Activated CD8-positive, alpha-beta T cell treated with anti-CD3 and anti-CD28 coated beads for 36 hours (primary cell): Measurements from ENCODE around the gene SLC26A1. TPM values are rescaled to one million over a fixed set of nuclear protein-coding genes. Genes with fewer than 3 reads are reported as not detected.
"Not testable (repeated sequence)": the region's sequence is repeated elsewhere in the genome, so short reads cannot be mapped to it uniquely, and the experiment has no call there.

Experiments
- ATAC-seq: fragments of 200-7000 bp; cut with Tn5 transposase; one replicate; pipeline ENCODE4 v1.10.0; 2021; ENCODE audit warnings: mild to moderate bottlenecking, moderate library complexity
- CTCF ChIA-PET: fragments of 350-600 bp; sonication (Branson Sonifier 250); formaldehyde crosslinking; loops from one replicate; lab custom pipeline; 2021; ENCODE audit warnings: antibody characterized with exemption; lab: Charles Lee
- POLR2A ChIA-PET: fragments of 350-600 bp; sonication (Branson Sonifier 250); formaldehyde crosslinking; loops from one replicate; lab custom pipeline; 2021; ENCODE audit warnings: antibody characterized with exemption; lab: Charles Lee
- DNase-seq: peaks from one replicate; pipeline ENCODE4 v3.0.0-alpha.2; 2020
- H3K27ac Mint-ChIP-seq: one replicate; pipeline ENCODE4 v1.8.0; 2021; ENCODE audit warnings: mild to moderate bottlenecking, mixed read lengths
- H3K27me3 Mint-ChIP-seq: one replicate; pipeline ENCODE4 v1.8.0; 2021; ENCODE audit warnings: mixed read lengths
- H3K36me3 Mint-ChIP-seq: one replicate; pipeline ENCODE4 v1.8.0; 2021; ENCODE audit warnings: low read depth, mixed read lengths
- H3K4me1 Mint-ChIP-seq: one replicate; pipeline ENCODE4 v1.8.0; 2021; ENCODE audit warnings: low read depth, mixed read lengths
- H3K4me3 Mint-ChIP-seq: one replicate; pipeline ENCODE4 v1.8.0; 2021; ENCODE audit warnings: mild to moderate bottlenecking, moderate library complexity, mixed read lengths
- H3K9me3 Mint-ChIP-seq: one replicate; pipeline ENCODE4 v1.8.0; 2021; ENCODE audit warnings: mixed read lengths
- CTCF ChIP-seq: fragments of 200-600 bp; IDR thresholded peaks from one replicate; pipeline ENCODE4 v1.8.0; 2022; ENCODE audit warnings: antibody characterized with exemption, mild to moderate bottlenecking
- intact Hi-C: fragments of 100-400 bp; cut with micrococcal nuclease; formaldehyde crosslinking; loops from one replicate; pipeline ENCODE4 v1.10.0; 2022
- total RNA-seq, 2 experiments: library from RNA; stranded (reverse); gene quantifications; one replicate each; pipeline ENCODE4 v1.2.3, GENCODE V29; 2021

Gene SLC26A1
- total RNA-seq, 2 experiments from 2014 or later = 0.27 TPM; not detected in 1

- POLR2A ChIA-PET = no interaction called here
Measured at GRCh38 chr4:982291-982690, 10.9 kb downstream of the SLC26A1 start.

GRCh38 chr4:978957-979701, 14.1 kb downstream of the SLC26A1 start:
- H3K27me3 Mint-ChIP-seq = no peaks in the 10 kb centered on the region
- ChIA-PET POLR2A (interaction anchor here (0.6 kb wide), 1 partner anchor 202 kb away, joined by 3 read pairs; no protein-coding TSS in a partner anchor), CTCF (no interaction called here)
- H3K4me3 Mint-ChIP-seq = no peak overlapping the region
- H3K9me3 Mint-ChIP-seq = no peaks in the 10 kb centered on the region
- no peaks in the 10 kb centered on the region for H3K36me3 Mint-ChIP-seq
- ATAC-seq (no peak), DNase-seq (no peak)
- H3K27ac Mint-ChIP-seq = no peak overlapping the region
- intact Hi-C loops = no loop called here
- H3K4me1 Mint-ChIP-seq = no peaks in the 10 kb centered on the region
- TF ChIP-seq CTCF = no peak

More at GRCh38 chr4:982291-982690, 10.9 kb downstream of the SLC26A1 start:
- CTCF ChIA-PET = no interaction called here
- Mint-ChIP-seq H3K27me3 (no peaks in the 10 kb centered on the region), H3K4me3 (no peak overlapping the region), H3K4me1 (peaks cover 13% of the 10 kb centered on the region), H3K36me3 (no peaks in the 10 kb centered on the region), H3K27ac (no peak overlapping the region), H3K9me3 (no peaks in the 10 kb centered on the region)
- DNase-seq (no peak), ATAC-seq (no peak)
- intact Hi-C loops = no loop called here
- TF ChIP-seq CTCF = no peak

GRCh38 chr4:976016-976415, 17.2 kb downstream of the SLC26A1 start:
- DNase-seq, CTCF ChIA-PET, intact Hi-C loops, H3K9me3 Mint-ChIP-seq, H3K27me3 Mint-ChIP-seq, H3K36me3 Mint-ChIP-seq, H3K4me1 Mint-ChIP-seq, POLR2A ChIA-PET, ATAC-seq, H3K4me3 Mint-ChIP-seq, H3K27ac Mint-ChIP-seq: not testable (repeated sequence)

GRCh38 chr4:974668-975067, 18.5 kb downstream of the SLC26A1 start:
- ATAC-seq (no peak), DNase-seq (no peak)
- no peaks in the 10 kb centered on the region for H3K27me3 Mint-ChIP-seq
- POLR2A ChIA-PET = interaction anchor here (1.0 to 1.4 kb wide), 2 partner anchors 12 to 43 kb away, joined by 3 to 4 read pairs; partner anchors contain the start of genes GAK, IDUA and TMEM175
- H3K36me3 Mint-ChIP-seq = no peaks in the 10 kb centered on the region
- no peak for TF ChIP-seq CTCF
- CTCF ChIA-PET = no interaction called here
- intact Hi-C loops = no loop called here
- H3K9me3 Mint-ChIP-seq = no peaks in the 10 kb centered on the region
- no peak overlapping the region for H3K4me3 Mint-ChIP-seq
- H3K4me1 Mint-ChIP-seq = peaks cover 13% of the 10 kb centered on the region
- H3K27ac Mint-ChIP-seq = no peak overlapping the region

GRCh38 chr4:973431-974397, 19.5 kb downstream of the SLC26A1 start, which contains the start of gene DGKQ:
Gene DGKQ (minus strand): TSS chr4:973569. CDS start chr4:973482, 87 bp downstream.
- Mint-ChIP-seq H3K36me3 (no peaks in the 10 kb centered on the region), H3K4me3 (peak within 1 kb of the TSS; percentile 58), H3K4me1 (peaks cover 13% of the 10 kb centered on the region), H3K27me3 (no peaks in the 10 kb centered on the region), H3K27ac (peak within 1 kb of the TSS; percentile 8), H3K9me3 (no peaks in the 10 kb centered on the region)
- POLR2A ChIA-PET = interaction anchor here (1.0 to 1.4 kb wide), 3 partner anchors 13 to 42 kb away, joined by 3 to 6 read pairs (median 4); partner anchors contain the start of genes GAK, IDUA and TMEM175
- CTCF ChIA-PET = no interaction called here
- ATAC-seq (peak; percentile 94), DNase-seq (peak; percentile 86)
- no peak for TF ChIP-seq CTCF
- intact Hi-C loops = no loop called here
